ENCODE measurements around the gene ARSK.

Gene ARSK

DNA sequence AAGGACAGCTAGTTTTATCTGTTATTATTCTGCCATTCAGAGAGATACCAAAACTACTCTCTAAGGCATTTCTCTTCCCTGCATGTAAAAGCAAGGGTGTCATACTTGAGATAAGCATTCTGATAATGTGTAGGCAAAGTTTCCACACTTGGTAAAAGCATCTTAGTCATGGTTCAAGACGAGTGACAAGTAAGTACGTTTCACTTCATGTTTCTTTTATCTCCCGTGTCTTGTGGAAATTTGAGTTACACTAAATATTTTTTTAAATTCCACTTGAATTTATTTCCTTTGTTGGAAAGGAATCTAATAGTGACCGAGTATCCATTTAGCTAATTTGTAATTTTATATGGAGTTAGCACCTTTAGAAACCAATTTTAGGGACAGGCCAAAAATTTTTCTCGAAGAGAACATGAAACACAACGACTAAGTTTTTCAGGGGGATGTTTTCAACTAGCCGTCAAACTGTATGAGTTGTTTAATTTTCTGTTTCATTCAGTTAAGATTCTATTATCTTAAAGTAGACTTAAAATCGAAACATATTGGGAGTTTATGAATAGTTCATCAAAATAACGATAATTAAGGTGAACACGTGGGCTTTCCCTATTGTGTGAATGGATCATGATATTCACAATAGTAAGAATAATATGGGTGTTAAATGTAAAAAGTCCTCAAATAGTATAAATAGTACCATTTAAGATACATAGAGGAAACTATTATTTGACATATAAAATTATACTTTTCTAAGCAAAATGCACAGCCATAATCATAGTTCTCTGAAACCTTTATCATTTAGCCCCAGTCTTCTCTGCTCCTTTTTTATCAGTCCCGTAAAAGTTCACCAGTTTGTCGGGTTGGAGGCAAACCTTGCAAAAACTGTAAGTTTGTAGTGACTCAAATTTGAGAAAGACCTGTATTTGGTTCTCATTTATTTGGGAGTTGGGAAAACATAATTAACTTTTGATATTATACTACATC, 93.3 kb downstream of the ARSK start:
- no peak overlapping the region for H3K18ac ChIP-seq (ENCODE audit: low read depth in 1 of 2, low read length in 2 of 2)

GRCh38 chr5:95649274-95649673, 94.4 kb downstream of the ARSK start:
- Histone ChIP-seq H3K4me1 (ENCODE audit: control insufficient read depth, insufficient read depth, low read depth, low read length) (peaks cover 2% of the 10 kb centered on the region), H3K9ac (ENCODE audit: low read length) (no peak overlapping the region), H3K14ac (ENCODE audit: low read length in 2 of 2) (no peak overlapping the region), H3K27ac (ENCODE audit: low read length, poor library complexity, severe bottlenecking) (no peak overlapping the region), H2BK15ac (ENCODE audit: low read depth, poor library complexity, severe bottlenecking) (no peak overlapping the region), H2BK120ac (ENCODE audit: low read depth, low read length) (no peak overlapping the region), H2AK5ac (ENCODE audit: low read length, severe bottlenecking) (no peak overlapping the region), H3K23ac (ENCODE audit: low read length in 2 of 2) (no peak overlapping the region), H4K8ac (ENCODE audit: low read length) (no peak overlapping the region), H2BK12ac (ENCODE audit: low read length in 2 of 2) (no peak overlapping the region), H2BK5ac (ENCODE audit: low read depth, low read length, poor library complexity, severe bottlenecking) (no peak overlapping the region), H2AFZ (ENCODE audit: low read depth, low read length) (no peak overlapping the region), H3K4me3 (ENCODE audit: insufficient read depth in 1 of 2, low read depth in 1 of 2, low read length in 2 of 2) (no peak overlapping the region), H3K9me3 (ENCODE audit: control insufficient read depth, low read length) (no peaks in the 10 kb centered on the region), H4K91ac (ENCODE audit: low read length) (no peak overlapping the region), H3K36me3 (ENCODE audit: control insufficient read depth in 1 of 2, insufficient read depth in 2 of 2, low read depth in 1 of 2, low read length in 2 of 2) (peaks cover 0 to 3% of the 10 kb centered on the region in 2 experiments), H3K27me3 (ENCODE audit: control insufficient read depth in 1 of 2, insufficient read depth in 1 of 2, low read length in 2 of 2) (no peaks in the 10 kb centered on the region), H3K79me1 (replicated peaks; ENCODE audit: low read length, poor library complexity, severe bottlenecking) (no peaks in the 10 kb centered on the region), H3K4me2 (ENCODE audit: low read length, poor library complexity, severe bottlenecking) (no peak overlapping the region), H3K4ac (ENCODE audit: low read depth in 1 of 2, low read length in 2 of 2) (no peak overlapping the region), H3K18ac (ENCODE audit: low read depth in 1 of 2, low read length in 2 of 2) (no peak overlapping the region)
- DNase-seq: no peak

More for the DNA sequence above, 93.3 kb downstream of the ARSK start:
- no peak overlapping the region for H4K8ac ChIP-seq (ENCODE audit: low read length)
- H3K4me1 ChIP-seq (ENCODE audit: control insufficient read depth, insufficient read depth, low read depth, low read length): peaks cover 2% of the 10 kb centered on the region
- no peak overlapping the region for H2BK12ac ChIP-seq (ENCODE audit: low read length in 2 of 2)
- H3K23ac ChIP-seq (ENCODE audit: low read length in 2 of 2): no peak overlapping the region
- H2AFZ ChIP-seq (ENCODE audit: low read depth, low read length): no peak overlapping the region
- peak; percentile 28 for DNase-seq
- H3K9me3 ChIP-seq (ENCODE audit: control insufficient read depth, low read length): no peaks in the 10 kb centered on the region
- H3K36me3 ChIP-seq (ENCODE audit: control insufficient read depth in 1 of 2, insufficient read depth in 2 of 2, low read depth in 1 of 2, low read length in 2 of 2): peaks cover 0 to 3% of the 10 kb centered on the region in 2 experiments
- H3K4me3 ChIP-seq (ENCODE audit: insufficient read depth in 1 of 2, low read depth in 1 of 2, low read length in 2 of 2): no peak overlapping the region
- H2BK15ac ChIP-seq (ENCODE audit: low read depth, poor library complexity, severe bottlenecking): no peak overlapping the region
- no peak overlapping the region for H3K4me2 ChIP-seq (ENCODE audit: low read length, poor library complexity, severe bottlenecking)
- 97% methylated on average over 8 of the region's 12 CpGs for WGBS
- no peak overlapping the region for H3K4ac ChIP-seq (ENCODE audit: low read depth in 1 of 2, low read length in 2 of 2)
- H3K79me1 ChIP-seq (replicated peaks; ENCODE audit: low read length, poor library complexity, severe bottlenecking): no peaks in the 10 kb centered on the region
- peak overlapping the region; percentile 94 for H3K9ac ChIP-seq (ENCODE audit: low read length)
- no peak overlapping the region for H3K27ac ChIP-seq (ENCODE audit: low read length, poor library complexity, severe bottlenecking)
- no peak overlapping the region for H2BK5ac ChIP-seq (ENCODE audit: low read depth, low read length, poor library complexity, severe bottlenecking)
- no peak overlapping the region for H3K14ac ChIP-seq (ENCODE audit: low read length in 2 of 2)
- no peak overlapping the region for H2AK5ac ChIP-seq (ENCODE audit: low read length, severe bottlenecking)
- no peak overlapping the region for H4K91ac ChIP-seq (ENCODE audit: low read length)
- H3K27me3 ChIP-seq (ENCODE audit: control insufficient read depth in 1 of 2, insufficient read depth in 1 of 2, low read length in 2 of 2): no peaks in the 10 kb centered on the region
- H2BK120ac ChIP-seq (ENCODE audit: low read depth, low read length): no peak overlapping the region

DNA sequence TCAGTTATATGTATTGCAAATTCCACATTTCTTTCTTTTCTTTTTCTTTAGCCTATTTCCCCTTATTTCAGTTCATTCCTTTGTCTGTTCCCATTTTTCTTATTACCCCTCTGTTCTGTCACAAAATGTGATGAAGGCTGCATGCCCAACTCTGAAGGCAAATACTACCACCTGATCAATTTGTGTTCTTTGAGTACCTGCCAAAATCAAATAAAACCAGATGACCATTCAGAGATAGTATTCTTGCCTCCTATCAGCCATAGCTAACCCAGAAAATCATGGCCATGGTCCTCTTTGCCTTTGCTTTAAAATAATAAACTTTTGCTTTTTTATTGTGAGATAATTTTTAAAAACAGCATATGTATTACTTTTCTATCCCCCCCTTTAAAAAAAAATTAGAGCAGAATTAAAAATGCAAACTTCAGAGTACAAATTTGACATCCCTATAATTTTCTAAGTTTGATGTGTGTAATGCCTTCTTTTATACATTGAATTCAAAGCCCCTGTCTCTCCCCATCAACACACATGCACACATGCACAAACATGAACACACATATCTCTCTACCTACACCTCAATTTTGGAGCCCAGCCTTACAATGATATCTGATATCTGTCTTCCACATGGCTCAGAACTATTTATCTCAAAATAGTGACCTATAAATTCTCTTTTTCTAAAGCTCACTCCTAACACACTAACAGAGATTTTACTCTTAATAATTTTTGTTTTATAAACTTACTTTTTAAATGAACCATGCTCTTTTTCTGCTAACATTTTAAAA, 95.1 kb downstream of the ARSK start:
- Histone ChIP-seq H3K27ac (ENCODE audit: low read length, poor library complexity, severe bottlenecking) (no peak overlapping the region), H3K18ac (ENCODE audit: low read depth in 1 of 2, low read length in 2 of 2) (no peak overlapping the region), H4K8ac (ENCODE audit: low read length) (no peak overlapping the region), H3K9ac (ENCODE audit: low read length) (no peak overlapping the region), H3K23ac (ENCODE audit: low read length in 2 of 2) (no peak overlapping the region), H3K4ac (ENCODE audit: low read depth in 1 of 2, low read length in 2 of 2) (no peak overlapping the region), H3K36me3 (ENCODE audit: control insufficient read depth in 1 of 2, insufficient read depth in 2 of 2, low read depth in 1 of 2, low read length in 2 of 2) (peaks cover 0 to 3% of the 10 kb centered on the region in 2 experiments), H2BK15ac (ENCODE audit: low read depth, poor library complexity, severe bottlenecking) (no peak overlapping the region), H2AFZ (ENCODE audit: low read depth, low read length) (no peak overlapping the region), H2AK5ac (ENCODE audit: low read length, severe bottlenecking) (no peak overlapping the region), H3K79me1 (replicated peaks; ENCODE audit: low read length, poor library complexity, severe bottlenecking) (no peaks in the 10 kb centered on the region), H3K4me1 (ENCODE audit: control insufficient read depth, insufficient read depth, low read depth, low read length) (peaks cover 2% of the 10 kb centered on the region), H3K27me3 (ENCODE audit: control insufficient read depth in 1 of 2, insufficient read depth in 1 of 2, low read length in 2 of 2) (no peaks in the 10 kb centered on the region), H3K14ac (ENCODE audit: low read length in 2 of 2) (no peak overlapping the region), H3K4me3 (ENCODE audit: insufficient read depth in 1 of 2, low read depth in 1 of 2, low read length in 2 of 2) (no peak overlapping the region), H2BK12ac (ENCODE audit: low read length in 2 of 2) (no peak overlapping the region), H3K9me3 (ENCODE audit: control insufficient read depth, low read length) (no peaks in the 10 kb centered on the region), H4K91ac (ENCODE audit: low read length) (no peak overlapping the region), H2BK5ac (ENCODE audit: low read depth, low read length, poor library complexity, severe bottlenecking) (no peak overlapping the region), H2BK120ac (ENCODE audit: low read depth, low read length) (no peak overlapping the region), H3K4me2 (ENCODE audit: low read length, poor library complexity, severe bottlenecking) (no peak overlapping the region)
- no peak for DNase-seq

DNA sequence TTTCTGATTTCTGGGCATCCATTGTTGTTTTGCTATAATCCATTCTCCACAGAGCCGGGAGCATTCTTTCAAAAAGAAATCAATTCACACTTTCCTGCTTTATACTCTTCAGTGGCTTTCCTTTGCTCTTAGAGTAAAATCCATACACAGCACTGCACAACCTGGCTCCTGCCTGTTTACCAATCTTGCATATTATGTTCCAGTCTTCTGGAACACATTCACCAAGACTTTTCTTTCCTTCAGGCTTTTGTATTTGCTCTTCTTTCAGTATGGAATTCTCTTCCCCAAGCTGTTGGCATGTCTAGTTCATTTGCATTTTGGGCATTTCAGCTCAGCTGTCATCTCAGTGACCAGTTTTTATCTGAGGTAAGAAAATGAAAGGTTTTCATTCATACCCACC, 97.9 kb downstream of the ARSK start:
- no peak overlapping the region for H2BK15ac ChIP-seq (ENCODE audit: low read depth, poor library complexity, severe bottlenecking)
- H3K4me3 ChIP-seq (ENCODE audit: insufficient read depth in 1 of 2, low read depth in 1 of 2, low read length in 2 of 2): no peak overlapping the region
- H3K9me3 ChIP-seq (ENCODE audit: control insufficient read depth, low read length): no peaks in the 10 kb centered on the region
- H3K23ac ChIP-seq (ENCODE audit: low read length in 2 of 2): no peak overlapping the region
- 98% methylated on average over 1 of the region's 1 CpG for WGBS
- no peak overlapping the region for H2BK5ac ChIP-seq (ENCODE audit: low read depth, low read length, poor library complexity, severe bottlenecking)
- peaks cover 0 to 3% of the 10 kb centered on the region in 2 experiments for H3K36me3 ChIP-seq (ENCODE audit: control insufficient read depth in 1 of 2, insufficient read depth in 2 of 2, low read depth in 1 of 2, low read length in 2 of 2)
- no peak overlapping the region for H2BK120ac ChIP-seq (ENCODE audit: low read depth, low read length)
- no peak overlapping the region for H4K8ac ChIP-seq (ENCODE audit: low read length)
- H3K9ac ChIP-seq (ENCODE audit: low read length): no peak overlapping the region
- no peaks in the 10 kb centered on the region for H3K79me1 ChIP-seq (replicated peaks; ENCODE audit: low read length, poor library complexity, severe bottlenecking)
- H2BK12ac ChIP-seq (ENCODE audit: low read length in 2 of 2): no peak overlapping the region
- no peak overlapping the region for H3K4ac ChIP-seq (ENCODE audit: low read depth in 1 of 2, low read length in 2 of 2)
- H2AK5ac ChIP-seq (ENCODE audit: low read length, severe bottlenecking): no peak overlapping the region
- H3K4me1 ChIP-seq (ENCODE audit: control insufficient read depth, insufficient read depth, low read depth, low read length): no peaks in the 10 kb centered on the region
- H2AFZ ChIP-seq (ENCODE audit: low read depth, low read length): no peak overlapping the region
- H3K18ac ChIP-seq (ENCODE audit: low read depth in 1 of 2, low read length in 2 of 2): no peak overlapping the region
- H4K91ac ChIP-seq (ENCODE audit: low read length): no peak overlapping the region
- no peak overlapping the region for H3K14ac ChIP-seq (ENCODE audit: low read length in 2 of 2)
- no peak for DNase-seq
- no peak overlapping the region for H3K27ac ChIP-seq (ENCODE audit: low read length, poor library complexity, severe bottlenecking)
- H3K27me3 ChIP-seq (ENCODE audit: control insufficient read depth in 1 of 2, insufficient read depth in 1 of 2, low read length in 2 of 2): no peaks in the 10 kb centered on the region
- H3K4me2 ChIP-seq (ENCODE audit: low read length, poor library complexity, severe bottlenecking): no peak overlapping the region
